Activated CD8-positive, alpha-beta memory T cell treated with anti-CD3 and anti-CD28 coated beads for 48 hours (primary cell): ENCODE data around the gene C11orf91.
"Not testable (repeated sequence)": the region's sequence is repeated elsewhere in the genome, so short reads cannot be mapped to it uniquely, and the experiment has no call there.

ENCODE experiments used
- DNase-seq, 3 experiments: peaks; one replicate each; pipeline ENCODE4 v3.0.0-alpha.2; 2020; ENCODE audit warnings: low read depth in 2 of 3, low spot score in 2 of 3

The C11orf91 gene

GRCh38 chr11:33700502-33701271, at the start of gene C11orf91:
C11orf91 (minus strand) TSS chr11:33700826; CDS start chr11:33700740, 86 bp downstream.
- peak; percentile 82 to 88 (median 84) for DNase-seq

GRCh38 chr11:33747979-33748378, 47.4 kb upstream of the C11orf91 start:
- no peak for DNase-seq

GRCh38 chr11:33743291-33743690, 42.7 kb upstream of the C11orf91 start:
- DNase-seq: no peak

- no peak for DNase-seq
These were observed 41.7 kb upstream of the C11orf91 start for GRCh38 chr11:33742249-33742851.

- DNase-seq: no peak
These were observed 41.2 kb upstream of the C11orf91 start for GRCh38 chr11:33741806-33742205.

- DNase-seq: no peak
These were observed 36.8 kb upstream of the C11orf91 start for GRCh38 chr11:33737362-33737821.

GRCh38 chr11:33736148-33736812, 35.7 kb upstream of the C11orf91 start, which contains the start of gene CD59:
CD59 (minus strand) TSS chr11:33736423; CDS start chr11:33722445, 13,978 bp downstream.
- DNase-seq: peak; percentile 66 to 79 (median 71)

- DNase-seq: peak in 1 of 3 experiments; percentile 29
These were observed 34.9 kb upstream of the C11orf91 start for GRCh38 chr11:33735271-33736147.

- no peak for DNase-seq
These were observed 34.0 kb upstream of the C11orf91 start for GRCh38 chr11:33734441-33735270.

GRCh38 chr11:33733980-33734379, 33.4 kb upstream of the C11orf91 start:
- no peak for DNase-seq

- no peak for DNase-seq
These were observed 31.3 kb upstream of the C11orf91 start for GRCh38 chr11:33731723-33732531.

GRCh38 chr11:33730716-33731115, 30.1 kb upstream of the C11orf91 start:
- no peak for DNase-seq

GRCh38 chr11:33729072-33729664, 28.5 kb upstream of the C11orf91 start:
- DNase-seq: not testable (repeated sequence)

- not testable (repeated sequence) for DNase-seq
These were observed 26.9 kb upstream of the C11orf91 start for GRCh38 chr11:33727539-33727938.

GRCh38 chr11:33725496-33725895, 24.9 kb upstream of the C11orf91 start:
- no peak for DNase-seq

GRCh38 chr11:33724644-33725035, 24.0 kb upstream of the C11orf91 start:
- DNase-seq: no peak

GRCh38 chr11:33723238-33723881, 22.7 kb upstream of the C11orf91 start:
- no peak for DNase-seq

- no peak for DNase-seq
These were observed 22.1 kb upstream of the C11orf91 start for GRCh38 chr11:33722590-33723234.
